HG02840 (cell line): ENCODE results near the gene HHIPL1.

Experiments
- ATAC-seq: cut with Tn5 transposase; IDR thresholded peaks from one replicate; pipeline ENCODE4 v1.9.1; 2021; ENCODE audit warnings: mild to moderate bottlenecking, moderate library complexity, moderate number of reproducible peaks; ENCODE audit not compliant: unreplicated experiment, low FRiP score

HHIPL1 gene

GRCh38 chr14:99725774-99726537 lies 81.0 kb downstream of the HHIPL1 start:
- no peak for ATAC-seq

- ATAC-seq = no peak
These were observed 81.7 kb downstream of the HHIPL1 start for GRCh38 chr14:99726538-99727095.

GRCh38 chr14:99727096-99727870 lies 82.4 kb downstream of the HHIPL1 start:
- ATAC-seq = no peak

GRCh38 chr14:99728231-99728920 lies 83.4 kb downstream of the HHIPL1 start:
- no peak for ATAC-seq

GRCh38 chr14:99728981-99729451 lies 84.1 kb downstream of the HHIPL1 start:
- ATAC-seq = no peak
